Measurements from ENCODE around the gene TXNRD1. TPM values are rescaled to one million over a fixed set of nuclear protein-coding genes. Genes with fewer than 3 reads are reported as not detected.
"Not testable (repeated sequence)": the region's sequence is repeated elsewhere in the genome, so short reads cannot be mapped to it uniquely, and the experiment has no call there.

The TXNRD1 gene
- total RNA-seq, 1 experiment from 2014 or later, result 275 TPM

GRCh38 chr12:104304261-104305009 is 88.9 kb downstream of the TXNRD1 start:
- DNase-seq (ENCODE audit: low read depth), result no peak

- DNase-seq (ENCODE audit: low read depth), result no peak
Observed at GRCh38 chr12:104305349-104305748, 89.8 kb downstream of the TXNRD1 start.

- no peak for DNase-seq (ENCODE audit: low read depth)
Observed at GRCh38 chr12:104306376-104306775, 90.8 kb downstream of the TXNRD1 start.

DNA sequence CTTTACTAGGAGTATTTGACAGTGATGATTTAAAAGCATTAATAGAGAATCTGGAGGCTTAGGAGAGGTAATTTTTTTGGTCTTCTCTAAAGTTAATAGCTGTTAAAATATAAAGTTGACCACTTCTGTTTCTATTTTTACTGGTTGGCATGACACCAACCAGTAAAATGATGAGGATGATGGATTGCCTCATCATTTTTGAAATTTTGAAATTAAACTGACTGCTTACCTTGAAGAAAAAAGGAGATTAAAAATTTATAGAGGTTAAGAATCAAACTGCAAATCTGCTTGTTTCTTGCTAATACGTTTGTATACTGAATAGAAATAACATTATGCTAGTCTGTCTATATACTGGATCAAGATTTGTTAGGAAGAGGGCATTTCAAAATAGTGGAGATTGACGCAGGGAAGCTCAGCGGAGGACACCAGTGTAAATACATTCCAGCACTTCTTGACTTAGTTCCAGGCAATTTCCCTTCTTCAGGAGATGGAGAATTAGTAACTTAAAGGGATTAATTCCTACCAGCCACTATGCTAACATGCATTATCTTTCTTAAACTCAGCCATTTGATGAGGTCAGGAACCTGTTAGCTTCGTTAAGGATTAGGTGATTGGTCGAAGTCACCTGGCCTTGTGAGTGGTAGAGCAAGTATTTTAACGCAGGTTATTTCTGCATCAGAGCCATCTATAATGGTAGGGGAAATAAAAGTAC is 91.5 kb downstream of the TXNRD1 start:
- DNase-seq (ENCODE audit: low read depth), result no peak

GRCh38 chr12:104307655-104308000 is 92.0 kb downstream of the TXNRD1 start:
- DNase-seq (ENCODE audit: low read depth), result no peak

- no peak for DNase-seq (ENCODE audit: low read depth)
Observed at GRCh38 chr12:104309446-104309993, 93.9 kb downstream of the TXNRD1 start.

- no peak for DNase-seq (ENCODE audit: low read depth)
Observed at GRCh38 chr12:104310751-104311633, 95.4 kb downstream of the TXNRD1 start.

DNA sequence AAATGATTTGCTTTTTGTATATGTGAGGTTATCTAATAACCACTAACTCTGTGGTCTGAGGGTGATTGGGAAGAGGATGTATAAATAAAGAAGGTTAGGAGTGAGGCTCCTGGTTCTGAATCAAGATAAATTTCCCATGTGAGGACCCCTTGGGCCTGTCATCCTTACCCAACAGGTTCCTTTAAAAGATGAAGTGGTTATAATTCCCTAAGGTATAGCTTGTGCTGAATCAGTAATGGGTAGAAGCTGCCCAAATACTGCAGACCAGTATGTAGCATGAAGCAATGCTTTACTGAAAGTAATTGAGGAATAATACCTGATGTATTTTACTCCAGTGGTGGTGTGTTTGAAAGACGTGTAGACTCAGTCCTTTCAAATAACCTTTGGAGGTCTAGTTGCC is 96.6 kb downstream of the TXNRD1 start:
- DNase-seq (ENCODE audit: low read depth), result no peak

DNA sequence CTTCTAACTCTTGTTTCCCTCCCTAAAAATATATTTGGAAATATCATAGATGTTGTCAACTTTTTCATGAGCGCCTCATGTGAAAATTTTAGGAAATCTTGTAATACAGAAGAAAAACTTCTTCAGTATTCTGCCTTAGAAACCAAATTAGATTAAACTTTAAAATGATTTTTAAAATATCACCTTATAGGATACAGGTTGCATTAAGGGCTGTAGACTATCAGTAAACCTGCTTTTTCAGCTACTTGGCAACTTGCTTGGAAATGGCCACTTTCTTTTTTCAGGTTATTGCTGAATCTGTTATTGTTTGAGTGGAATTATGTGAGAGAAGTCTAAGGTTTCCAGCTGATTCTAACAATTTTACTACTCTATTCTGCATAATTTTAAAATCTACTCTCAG is 97.1 kb downstream of the TXNRD1 start:
- no peak for DNase-seq (ENCODE audit: low read depth)

GRCh38 chr12:104313568-104314241 is 98.1 kb downstream of the TXNRD1 start:
- DNase-seq (ENCODE audit: low read depth), result no peak

DNA sequence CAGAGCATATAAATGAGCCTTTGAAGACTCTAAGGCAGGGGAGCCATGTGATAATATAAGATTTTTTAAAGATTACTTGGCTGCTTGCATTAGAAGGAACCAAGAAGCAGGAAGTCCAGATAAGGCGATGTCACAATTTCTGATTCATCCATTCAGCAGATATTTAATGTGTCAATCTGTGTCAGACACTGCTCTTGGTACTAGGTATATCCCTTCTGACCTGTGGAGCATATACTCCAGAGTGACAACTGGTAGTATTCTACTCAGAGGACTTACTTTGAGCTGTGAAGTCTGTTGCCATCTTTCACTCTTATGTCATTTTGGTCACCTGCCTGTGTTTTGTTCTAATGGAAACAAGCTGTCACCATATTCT is 98.6 kb downstream of the TXNRD1 start:
- DNase-seq (ENCODE audit: low read depth), result no peak

- DNase-seq (ENCODE audit: low read depth), result no peak
Observed at GRCh38 chr12:104315326-104316224, 100.0 kb downstream of the TXNRD1 start.

- DNase-seq (ENCODE audit: low read depth), result no peak
Observed at GRCh38 chr12:104316936-104317335, 101.4 kb downstream of the TXNRD1 start.

DNA sequence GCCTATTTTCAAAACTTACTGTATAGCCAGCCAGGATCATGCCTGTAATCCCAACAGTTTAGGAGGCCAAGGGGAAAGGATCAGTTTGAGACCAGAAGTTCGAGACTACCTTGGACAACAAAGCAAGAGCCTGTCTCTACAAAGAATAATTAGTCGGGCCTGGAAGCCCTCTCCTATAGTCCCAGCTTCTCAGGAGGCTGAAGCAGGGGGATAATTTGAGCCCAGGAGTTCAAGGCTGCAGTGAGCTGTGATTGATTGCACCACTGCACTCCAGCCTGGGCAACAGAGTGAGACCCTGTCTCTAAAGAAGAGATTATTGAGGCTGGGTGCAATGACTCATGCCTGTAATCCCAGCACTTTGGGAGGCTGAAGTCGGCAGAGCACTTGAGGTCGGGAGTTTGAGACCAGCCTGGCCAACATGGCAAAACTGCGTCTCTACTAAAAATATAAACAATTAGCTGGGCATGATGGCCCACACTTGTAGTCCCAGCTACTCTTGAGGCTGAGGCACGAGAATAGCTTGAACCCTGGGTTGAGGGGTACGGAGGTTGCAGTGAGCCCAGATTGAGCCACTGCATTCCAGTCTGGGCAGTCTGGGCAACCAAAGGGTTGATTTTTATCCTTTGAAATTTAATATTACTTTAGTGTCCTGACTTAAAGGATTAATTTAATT is 102.1 kb downstream of the TXNRD1 start:
- DNase-seq (ENCODE audit: low read depth), result no peak

DNA sequence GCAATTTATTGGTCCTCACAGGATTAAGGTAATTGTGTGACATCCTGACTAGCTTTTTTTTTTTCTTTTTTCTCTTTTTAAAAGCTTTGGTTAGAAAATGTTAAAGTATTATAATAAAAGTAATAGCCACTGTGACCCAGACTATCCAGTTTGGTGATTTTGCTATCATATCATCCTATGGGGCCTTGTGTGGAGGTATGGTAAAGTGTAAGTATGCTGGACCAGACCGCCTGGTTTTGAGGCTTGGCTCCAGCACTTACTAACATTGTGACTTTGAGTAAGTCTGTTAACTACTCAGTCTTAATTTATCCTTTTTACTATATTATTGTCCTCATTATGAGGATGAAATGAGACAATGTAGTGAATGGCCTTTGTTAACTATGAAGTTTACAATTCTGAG is 103.4 kb downstream of the TXNRD1 start:
- no peak for DNase-seq (ENCODE audit: low read depth)

DNA sequence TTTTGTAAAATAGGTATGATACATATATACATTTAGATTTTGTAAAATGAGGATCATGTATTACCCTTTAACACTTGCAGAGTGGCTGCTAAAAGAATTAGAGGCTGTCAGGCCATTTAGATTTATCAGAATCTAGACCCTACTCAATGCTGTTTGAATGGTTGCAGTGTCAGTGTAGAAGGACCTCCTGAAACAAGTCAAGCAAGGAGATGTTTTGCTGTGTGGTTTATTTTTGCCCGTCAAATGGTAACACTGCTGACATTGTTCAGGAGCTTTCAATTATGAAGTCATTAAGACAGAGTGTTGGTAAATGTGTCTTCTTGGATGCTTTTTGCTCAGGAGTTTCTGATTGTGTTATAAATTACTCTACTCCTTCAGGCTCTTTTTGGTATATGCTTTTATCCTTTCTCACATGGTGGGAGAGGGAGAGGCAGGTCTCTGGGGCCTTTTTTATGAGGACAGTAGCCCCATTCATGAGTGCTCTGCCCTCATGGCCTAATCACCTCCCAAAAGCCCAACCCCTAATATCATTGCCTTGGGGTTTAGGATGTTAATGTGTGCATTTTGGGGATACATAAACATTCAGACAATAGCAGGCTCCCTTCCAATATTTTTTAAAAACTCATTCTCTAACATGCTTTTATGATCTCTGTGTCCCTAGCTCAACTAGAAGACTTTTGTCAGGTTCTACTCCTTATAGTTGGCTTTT is 104.5 kb downstream of the TXNRD1 start:
- DNase-seq (ENCODE audit: low read depth), result no peak

GRCh38 chr12:104320627-104321024 is 105.0 kb downstream of the TXNRD1 start:
- no peak for DNase-seq (ENCODE audit: low read depth)

DNA sequence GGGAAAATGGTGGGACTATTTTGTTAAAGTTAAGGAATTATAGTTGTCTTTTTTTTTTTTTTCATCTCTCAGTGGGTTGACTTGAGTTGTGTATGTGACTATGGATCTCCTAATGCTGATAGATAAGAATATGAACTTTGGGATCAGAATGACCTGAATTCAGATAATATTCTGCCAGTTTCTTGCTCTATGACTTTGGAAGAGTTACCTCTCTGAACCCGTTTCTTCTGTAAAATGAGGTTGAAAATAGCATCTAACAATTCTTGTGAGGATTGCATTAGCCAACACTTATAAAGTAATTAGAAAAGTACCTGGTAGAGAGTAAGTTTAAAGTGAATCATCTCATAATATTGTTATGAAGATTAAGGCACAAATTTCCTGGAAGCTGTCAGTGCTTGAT is 106.4 kb downstream of the TXNRD1 start:
- no peak for DNase-seq (ENCODE audit: low read depth)

DNA sequence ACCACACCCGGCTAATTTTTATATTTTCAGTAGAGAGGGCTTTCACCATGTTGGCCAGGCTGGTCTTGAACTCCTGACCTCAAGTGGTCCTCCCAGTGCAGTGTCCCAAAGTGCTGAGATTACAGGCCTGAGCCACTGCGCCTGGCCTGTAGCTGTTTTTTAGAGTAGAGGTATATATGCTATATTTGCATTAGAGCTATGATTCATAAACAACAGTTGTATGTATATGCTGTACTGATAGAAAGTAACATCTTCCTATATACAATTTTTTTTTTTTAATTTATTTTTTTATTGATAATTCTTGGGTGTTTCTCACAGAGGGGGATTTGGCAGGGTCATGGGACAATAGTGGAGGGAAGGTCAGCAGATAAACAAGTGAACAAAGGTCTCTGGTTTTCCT is 107.0 kb downstream of the TXNRD1 start:
- not testable (repeated sequence) for DNase-seq (ENCODE audit: low read depth)
